ENCODE results near the gene LELP1. TPM values are rescaled to one million over a fixed set of nuclear protein-coding genes. Genes with fewer than 3 reads are reported as not detected.

The LELP1 gene
- polyA plus RNA-seq, 3 donors: not detected

DNA sequence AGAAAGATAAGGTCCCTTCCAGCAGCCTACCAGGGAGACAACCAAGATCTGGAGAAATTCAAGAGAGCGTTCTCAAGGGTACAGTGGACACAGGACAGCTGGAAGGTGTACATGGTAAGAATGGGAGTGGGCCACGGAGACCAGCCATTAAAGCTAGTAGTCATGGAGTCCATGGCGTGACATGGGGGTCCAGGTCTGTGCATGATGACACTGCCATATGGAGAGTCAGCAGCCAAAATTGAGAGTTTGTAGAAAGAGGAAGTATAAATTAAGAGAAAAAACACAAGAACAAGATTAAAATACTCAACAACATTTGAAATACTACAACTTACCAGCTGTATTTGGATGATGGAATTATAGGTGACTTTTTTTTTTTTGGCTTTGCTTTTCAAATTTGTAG is 48.3 kb downstream of the LELP1 start:
- Mint-ChIP-seq H3K36me3 (no peaks in the 10 kb centered on the region), H3K27ac (peak overlapping the region in 1 of 7 donors; percentile 18), H3K27me3 (ENCODE audit: low read depth in 3 of 3) (peaks cover 4 to 23% (median 11%) of the 10 kb centered on the region in 3 donors), H3K9me3 (peaks cover 0 to 1% (median 0%) of the 10 kb centered on the region in 7 donors), H3K4me3 (no peak overlapping the region), H3K4me1 (no peaks in the 10 kb centered on the region)
- Histone ChIP-seq H3K4me2 (replicated peaks; ENCODE audit: extremely low read depth, low read length, poor library complexity, severe bottlenecking) (no peak overlapping the region), H3K79me2 (ENCODE audit: insufficient read depth, low read length) (no peaks in the 10 kb centered on the region), H3K9me3 (replicated peaks in 1 of 2; ENCODE audit: control insufficient read depth in 1 of 2, insufficient read depth in 1 of 2, low read length in 2 of 2) (no peaks in the 10 kb centered on the region), H4K20me1 (ENCODE audit: insufficient read depth, low read length) (no peaks in the 10 kb centered on the region), H3K36me3 (replicated peaks in 1 of 2; ENCODE audit: control insufficient read depth in 1 of 2, insufficient read depth in 2 of 2, low read length in 2 of 2) (no peaks in the 10 kb centered on the region), H3K27me3 (ENCODE audit: control insufficient read depth in 2 of 2, insufficient read depth in 2 of 2, low read length in 2 of 2) (peaks cover 7 to 10% of the 10 kb centered on the region in 2 donors), H2AFZ (ENCODE audit: insufficient read depth, low read depth, low read length, poor library complexity, severe bottlenecking) (no peak overlapping the region), H3K4me1 (ENCODE audit: control insufficient read depth in 1 of 2, insufficient read depth in 2 of 2, low read length in 2 of 2) (no peaks in the 10 kb centered on the region), H3K9ac (ENCODE audit: insufficient read depth, low read length, poor library complexity, severe bottlenecking) (no peak overlapping the region), H3K4me3 (replicated peaks in 1 of 3; ENCODE audit: low read depth in 2 of 3, low read length in 3 of 3) (no peak overlapping the region), H3K27ac (ENCODE audit: low read depth in 1 of 2, low read length in 2 of 2) (no peak overlapping the region)
- no peak for DNase-seq
- 94% methylated on average over 2 of the region's 3 CpGs for WGBS (ENCODE audit: insufficient coverage)
- intact Hi-C loops (cut with micrococcal nuclease): no loop called here
- TF ChIP-seq, protein P1, sequence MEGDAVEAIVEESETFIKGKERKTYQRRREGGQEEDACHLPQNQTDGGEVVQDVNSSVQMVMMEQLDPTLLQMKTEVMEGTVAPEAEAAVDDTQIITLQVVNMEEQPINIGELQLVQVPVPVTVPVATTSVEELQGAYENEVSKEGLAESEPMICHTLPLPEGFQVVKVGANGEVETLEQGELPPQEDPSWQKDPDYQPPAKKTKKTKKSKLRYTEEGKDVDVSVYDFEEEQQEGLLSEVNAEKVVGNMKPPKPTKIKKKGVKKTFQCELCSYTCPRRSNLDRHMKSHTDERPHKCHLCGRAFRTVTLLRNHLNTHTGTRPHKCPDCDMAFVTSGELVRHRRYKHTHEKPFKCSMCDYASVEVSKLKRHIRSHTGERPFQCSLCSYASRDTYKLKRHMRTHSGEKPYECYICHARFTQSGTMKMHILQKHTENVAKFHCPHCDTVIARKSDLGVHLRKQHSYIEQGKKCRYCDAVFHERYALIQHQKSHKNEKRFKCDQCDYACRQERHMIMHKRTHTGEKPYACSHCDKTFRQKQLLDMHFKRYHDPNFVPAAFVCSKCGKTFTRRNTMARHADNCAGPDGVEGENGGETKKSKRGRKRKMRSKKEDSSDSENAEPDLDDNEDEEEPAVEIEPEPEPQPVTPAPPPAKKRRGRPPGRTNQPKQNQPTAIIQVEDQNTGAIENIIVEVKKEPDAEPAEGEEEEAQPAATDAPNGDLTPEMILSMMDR (IDR thresholded peaks at IDR 0.05): no peak

DNA sequence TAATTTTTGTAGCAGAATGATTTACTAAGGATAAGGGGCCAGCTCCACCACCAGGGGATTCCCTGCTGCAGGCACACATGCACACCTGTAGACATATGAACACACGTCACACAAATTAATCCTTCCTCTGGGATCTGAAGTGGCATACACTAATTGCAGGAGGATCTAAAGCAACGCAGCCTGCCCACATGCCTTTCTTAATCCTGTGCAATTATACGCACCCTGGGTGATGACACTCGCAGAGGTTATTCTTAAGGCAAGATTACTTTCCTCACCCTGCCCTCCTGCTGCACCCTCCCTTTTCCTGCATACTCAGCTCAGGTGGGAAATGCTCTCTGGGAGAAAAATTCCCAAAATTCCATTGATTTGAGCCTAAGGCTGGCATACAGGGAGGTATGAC is 48.8 kb downstream of the LELP1 start:
- peaks cover 4 to 20% (median 11%) of the 10 kb centered on the region in 3 donors for H3K27me3 Mint-ChIP-seq (ENCODE audit: low read depth in 3 of 3)
- no peaks in the 10 kb centered on the region for H4K20me1 ChIP-seq (ENCODE audit: insufficient read depth, low read length)

More for the DNA sequence above, 48.8 kb downstream of the LELP1 start:
- intact Hi-C loops (cut with micrococcal nuclease): no loop called here
- DNase-seq: no peak
- TF ChIP-seq, protein P1 (IDR thresholded peaks at IDR 0.05): no peak
- WGBS (ENCODE audit: insufficient coverage): 80% methylated on average over 3 of the region's 4 CpGs
- H3K4me3 Mint-ChIP-seq: no peak overlapping the region
- Histone ChIP-seq H3K79me2 (ENCODE audit: insufficient read depth, low read length) (no peaks in the 10 kb centered on the region), H2AFZ (ENCODE audit: insufficient read depth, low read depth, low read length, poor library complexity, severe bottlenecking) (no peak overlapping the region), H3K36me3 (replicated peaks in 1 of 2; ENCODE audit: control insufficient read depth in 1 of 2, insufficient read depth in 2 of 2, low read length in 2 of 2) (no peaks in the 10 kb centered on the region), H3K9ac (ENCODE audit: insufficient read depth, low read length, poor library complexity, severe bottlenecking) (no peak overlapping the region), H3K4me2 (replicated peaks; ENCODE audit: extremely low read depth, low read length, poor library complexity, severe bottlenecking) (no peak overlapping the region), H3K27ac (ENCODE audit: low read depth in 1 of 2, low read length in 2 of 2) (no peak overlapping the region), H3K27me3 (ENCODE audit: control insufficient read depth in 2 of 2, insufficient read depth in 2 of 2, low read length in 2 of 2) (peaks cover 5 to 7% of the 10 kb centered on the region in 2 donors), H3K4me1 (ENCODE audit: control insufficient read depth in 1 of 2, insufficient read depth in 2 of 2, low read length in 2 of 2) (no peaks in the 10 kb centered on the region), H3K4me3 (replicated peaks in 1 of 3; ENCODE audit: low read depth in 2 of 3, low read length in 3 of 3) (no peak overlapping the region), H3K9me3 (replicated peaks in 1 of 2; ENCODE audit: control insufficient read depth in 1 of 2, insufficient read depth in 1 of 2, low read length in 2 of 2) (no peaks in the 10 kb centered on the region)
- H3K27ac Mint-ChIP-seq: no peak overlapping the region
- H3K9me3 Mint-ChIP-seq: peaks cover 0 to 1% (median 0%) of the 10 kb centered on the region in 7 donors
- no peaks in the 10 kb centered on the region for H3K36me3 Mint-ChIP-seq
- no peaks in the 10 kb centered on the region for H3K4me1 Mint-ChIP-seq

Data from CD14-positive monocyte (primary cell).